Choroid plexus epithelial cell (primary cell): Measurements from ENCODE around the gene XPO4.
A peak's percentile ranks its signal among the peaks of the same experiment; 100 is the strongest.

Source experiments
- DNase-seq: peaks from one replicate; pipeline ENCODE4 v3.0.0-alpha.2; 2010; ENCODE audit warnings: low read depth
- H3K4me3 ChIP-seq: 2 replicates; pipeline ENCODE4 v1.5.1; 2011; ENCODE audit warnings: low read depth, mild to moderate bottlenecking, control low read depth, low read length, moderate library complexity
- TF ChIP-seq, protein P1 (sequence below): conservative IDR thresholded peaks from 2 replicates; pipeline ENCODE4 v1.5.1; 2011; ENCODE audit warnings: low read depth, mild to moderate bottlenecking, control low read depth, inconsistent platforms, low read length, moderate library complexity

XPO4 gene

DNA sequence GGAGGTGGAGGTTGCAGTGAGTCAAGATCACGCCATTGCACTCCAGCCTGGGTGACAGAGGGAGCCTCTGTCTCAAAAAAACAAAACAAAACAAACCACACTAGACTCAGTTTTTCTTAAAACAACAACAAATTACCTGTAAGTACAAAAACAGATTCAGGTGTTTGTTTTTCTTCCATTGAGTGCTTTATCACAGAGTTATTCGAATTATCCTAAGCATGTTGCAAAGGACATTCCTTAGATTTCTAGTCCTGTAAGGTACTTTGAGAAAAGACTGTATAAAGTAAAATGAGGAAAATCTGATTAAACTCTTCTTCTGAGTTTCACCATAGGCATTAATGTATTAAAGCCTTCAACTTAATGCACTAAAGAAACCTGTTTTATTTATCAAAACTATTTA, 126.6 kb downstream of the XPO4 start:
- TF ChIP-seq, protein P1, sequence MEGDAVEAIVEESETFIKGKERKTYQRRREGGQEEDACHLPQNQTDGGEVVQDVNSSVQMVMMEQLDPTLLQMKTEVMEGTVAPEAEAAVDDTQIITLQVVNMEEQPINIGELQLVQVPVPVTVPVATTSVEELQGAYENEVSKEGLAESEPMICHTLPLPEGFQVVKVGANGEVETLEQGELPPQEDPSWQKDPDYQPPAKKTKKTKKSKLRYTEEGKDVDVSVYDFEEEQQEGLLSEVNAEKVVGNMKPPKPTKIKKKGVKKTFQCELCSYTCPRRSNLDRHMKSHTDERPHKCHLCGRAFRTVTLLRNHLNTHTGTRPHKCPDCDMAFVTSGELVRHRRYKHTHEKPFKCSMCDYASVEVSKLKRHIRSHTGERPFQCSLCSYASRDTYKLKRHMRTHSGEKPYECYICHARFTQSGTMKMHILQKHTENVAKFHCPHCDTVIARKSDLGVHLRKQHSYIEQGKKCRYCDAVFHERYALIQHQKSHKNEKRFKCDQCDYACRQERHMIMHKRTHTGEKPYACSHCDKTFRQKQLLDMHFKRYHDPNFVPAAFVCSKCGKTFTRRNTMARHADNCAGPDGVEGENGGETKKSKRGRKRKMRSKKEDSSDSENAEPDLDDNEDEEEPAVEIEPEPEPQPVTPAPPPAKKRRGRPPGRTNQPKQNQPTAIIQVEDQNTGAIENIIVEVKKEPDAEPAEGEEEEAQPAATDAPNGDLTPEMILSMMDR: no peak
- H3K4me3 ChIP-seq: no peak overlapping the region
- DNase-seq: no peak

DNA sequence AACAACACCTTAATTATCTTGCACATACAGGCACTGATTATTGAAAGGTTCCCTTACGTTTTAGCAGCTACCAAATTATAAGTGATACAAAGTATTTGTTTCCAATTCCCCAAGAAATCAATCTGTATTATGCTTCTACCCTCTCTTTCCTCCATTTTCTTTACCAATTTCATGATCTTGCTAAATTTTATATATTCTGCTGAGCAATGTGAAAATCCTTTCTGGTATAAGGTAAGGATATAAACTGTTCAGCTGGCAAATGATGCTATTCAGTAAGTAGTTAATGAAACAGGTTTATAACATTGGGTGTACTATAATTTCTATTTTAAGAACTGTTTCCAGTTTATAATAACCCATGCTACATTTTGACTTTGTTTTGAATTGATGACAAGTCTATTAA, 127.8 kb downstream of the XPO4 start:
- TF ChIP-seq, protein P1: no peak
- DNase-seq: no peak
- no peak overlapping the region for H3K4me3 ChIP-seq

DNA sequence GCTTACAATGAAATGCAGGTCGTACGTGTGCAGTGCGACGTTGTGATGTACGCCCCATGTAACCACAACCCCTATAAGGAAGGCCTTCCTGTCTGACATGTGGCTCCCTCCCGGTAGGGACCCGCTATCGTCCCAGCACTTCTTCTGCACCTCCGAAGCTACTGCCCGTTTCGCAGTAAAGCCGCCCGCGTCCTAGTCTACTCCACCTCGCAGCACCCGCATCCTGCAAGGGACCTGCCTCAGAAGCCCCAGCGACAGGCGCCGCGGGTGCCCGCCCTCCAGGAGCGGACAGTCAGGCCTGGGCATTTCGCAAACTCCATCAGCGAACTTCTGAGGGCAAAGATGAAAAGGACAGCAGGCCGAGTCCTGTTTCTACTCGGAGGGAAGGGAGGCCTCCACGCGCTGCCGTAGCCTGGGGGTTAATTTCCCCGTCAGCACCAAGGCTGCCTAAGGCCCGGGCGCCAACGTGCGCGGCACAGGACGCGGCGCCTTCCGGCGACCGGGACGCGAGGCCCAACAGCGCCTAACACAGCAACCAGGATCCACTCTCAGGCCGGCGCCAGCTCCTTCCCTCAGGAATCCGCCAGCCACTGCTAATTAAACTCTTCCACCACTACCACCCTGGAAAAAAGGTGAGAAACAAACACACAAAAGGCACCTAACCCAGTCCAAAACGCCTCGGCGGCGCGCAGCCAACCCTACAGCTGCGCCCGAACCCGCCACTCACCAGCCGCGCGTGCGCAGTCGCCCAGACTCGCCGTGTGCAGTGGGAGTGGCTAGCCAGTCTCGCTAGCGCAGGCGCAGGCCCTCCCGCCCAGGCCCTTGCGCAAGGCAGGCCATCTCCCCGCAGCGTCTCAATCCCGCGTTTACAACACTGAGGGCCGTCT, 129.1 kb downstream of the XPO4 start, which contains the start of gene EEF1AKMT1:
TSS of gene EEF1AKMT1 (minus strand) at position 768 of the 887 bp plus-strand sequence. CDS start 16,363 bp downstream, outside the sequence.
- DNase-seq: peak; percentile 96
- H3K4me3 ChIP-seq: peak within 1 kb of the TSS; percentile 76
- TF ChIP-seq, protein P1: no peak

GRCh38 chr13:20772401-20773131, 130.0 kb downstream of the XPO4 start:
- peak overlapping the region; percentile 76 for H3K4me3 ChIP-seq
- DNase-seq: peak; percentile 10
- TF ChIP-seq, protein P1: no peak

GRCh38 chr13:20769834-20770233, 132.7 kb downstream of the XPO4 start:
- no peak overlapping the region for H3K4me3 ChIP-seq
- TF ChIP-seq, protein P1: no peak
- DNase-seq: no peak

DNA sequence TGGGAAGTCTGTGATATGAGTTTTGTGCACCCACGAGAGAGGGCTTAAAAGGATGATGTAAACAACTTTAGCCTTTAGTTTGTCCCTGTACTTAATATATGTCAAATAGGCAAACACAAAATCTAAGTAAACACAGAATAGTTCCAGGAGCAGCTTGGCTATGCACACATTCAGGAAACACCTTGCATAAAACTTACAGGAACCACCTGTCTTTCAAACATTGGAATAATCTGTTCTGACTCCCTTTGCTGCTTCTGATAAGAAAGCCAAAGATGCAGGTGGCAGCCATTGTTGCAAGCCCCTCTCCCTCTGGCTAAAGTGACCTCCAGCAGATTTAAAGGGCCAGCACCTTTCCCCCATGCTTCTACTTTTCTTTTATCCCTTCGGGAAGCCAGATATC, 133.5 kb downstream of the XPO4 start:
- TF ChIP-seq, protein P1: no peak
- H3K4me3 ChIP-seq: no peak overlapping the region
- no peak for DNase-seq
